Neural crest cell (in vitro differentiated cells): Measurements from ENCODE around the gene HSPA5. TPM values are rescaled to one million over a fixed set of nuclear protein-coding genes. Genes with fewer than 3 reads are reported as not detected.

Experiments
- DNase-seq: peaks from one replicate; pipeline ENCODE4 v3.0.0; 2021; ENCODE audit warnings: low read depth, mixed read lengths, low spot score
- H3K27ac Mint-ChIP-seq: one replicate; pipeline ENCODE4 v1.8.0; 2021; ENCODE audit warnings: mild to moderate bottlenecking, mixed read lengths; ENCODE audit not compliant: unreplicated experiment
- H3K27me3 Mint-ChIP-seq: 2 replicates; pipeline ENCODE4 v1.8.0; 2021; ENCODE audit warnings: low read depth, mild to moderate bottlenecking, mixed read lengths
- H3K36me3 Mint-ChIP-seq: 2 replicates; pipeline ENCODE4 v1.8.0; 2021; ENCODE audit warnings: low read depth, mild to moderate bottlenecking, mixed read lengths
- H3K4me1 Mint-ChIP-seq: 2 replicates; pipeline ENCODE4 v1.8.0; 2021; ENCODE audit warnings: mixed read lengths
- H3K4me3 Mint-ChIP-seq: one replicate; pipeline ENCODE4 v1.8.0; 2021; ENCODE audit warnings: mild to moderate bottlenecking, mixed read lengths
- H3K9me3 Mint-ChIP-seq: 2 replicates; pipeline ENCODE4 v1.8.0; 2021; ENCODE audit warnings: mixed read lengths
- CTCF ChIP-seq: fragments of 200-600 bp; sonication (generic); conservative IDR thresholded peaks from 2 replicates; pipeline ENCODE4 v1.5.0; 2021; ENCODE audit warnings: antibody characterized with exemption, mild to moderate bottlenecking
- total RNA-seq: library from RNA; stranded (reverse); gene quantifications from 2 replicates; pipeline ENCODE4 v1.2.1, GENCODE V29; 2021

Gene HSPA5
- total RNA-seq, 1 donor from 2014 or later: 182 TPM

- peak; percentile 51 for TF ChIP-seq CTCF
- DNase-seq: peak; percentile 90
- Mint-ChIP-seq H3K9me3 (no peaks in the 10 kb centered on the region), H3K27ac (peak within 1 kb of the TSS; percentile 96), H3K36me3 (peaks cover 2% of the 10 kb centered on the region), H3K4me3 (peak within 1 kb of the TSS; percentile 99), H3K4me1 (peaks cover 27% of the 10 kb centered on the region), H3K27me3 (no peaks in the 10 kb centered on the region)
Observed at GRCh38 chr9:125261501-125262293, 20.6 kb upstream of the HSPA5 start, which contains the start of gene GAPVD1. GAPVD1 (plus strand) TSS chr9:125261826; CDS start chr9:125298922, 37,096 bp downstream.

GRCh38 chr9:125260561-125260960, 19.4 kb upstream of the HSPA5 start:
- TF ChIP-seq CTCF: no peak
- no peaks in the 10 kb centered on the region for H3K9me3 Mint-ChIP-seq
- DNase-seq: no peak
- H3K4me3 Mint-ChIP-seq: peak overlapping the region; percentile 99
- peaks cover 2% of the 10 kb centered on the region for H3K36me3 Mint-ChIP-seq
- H3K27me3 Mint-ChIP-seq: no peaks in the 10 kb centered on the region
- H3K27ac Mint-ChIP-seq: peak overlapping the region; percentile 96
- H3K4me1 Mint-ChIP-seq: peaks cover 27% of the 10 kb centered on the region

DNA sequence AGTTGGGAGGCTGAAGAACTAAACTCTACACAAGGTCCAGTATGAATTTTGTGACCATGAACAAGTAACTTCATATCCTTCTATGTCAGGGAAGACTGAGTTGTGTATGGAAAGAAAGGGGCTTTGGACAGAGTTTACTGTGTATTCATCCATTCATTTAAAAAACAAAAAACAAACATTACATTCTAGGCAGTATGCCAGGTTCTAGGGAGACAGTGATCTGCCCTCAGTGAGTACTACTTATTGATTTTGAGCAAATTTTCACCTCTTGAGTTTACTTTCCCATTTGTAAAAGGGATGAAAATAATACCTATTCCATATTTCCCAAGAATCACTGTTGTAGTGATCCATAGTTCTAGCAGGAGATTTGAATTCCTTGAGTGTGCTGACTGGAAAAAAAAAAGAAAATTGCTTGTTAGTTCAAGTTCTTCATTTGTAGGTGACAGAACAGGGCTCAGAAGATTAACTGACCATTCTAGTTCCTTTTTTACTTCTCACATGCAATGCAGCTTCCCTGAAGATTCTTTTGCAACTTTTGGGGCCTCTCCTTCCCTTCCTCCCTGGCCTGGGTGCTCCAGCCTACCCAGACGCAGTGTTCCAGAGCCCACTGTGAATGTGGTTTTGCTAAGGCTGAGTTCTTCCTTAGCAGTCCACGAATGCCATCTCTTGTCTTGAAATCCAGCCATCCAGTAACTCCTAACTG, 17.8 kb upstream of the HSPA5 start:
- DNase-seq: no peak
- Mint-ChIP-seq H3K27me3 (no peaks in the 10 kb centered on the region), H3K9me3 (no peaks in the 10 kb centered on the region), H3K27ac (no peak overlapping the region), H3K36me3 (peaks cover 2% of the 10 kb centered on the region), H3K4me3 (peak overlapping the region; percentile 38), H3K4me1 (peaks cover 27% of the 10 kb centered on the region)
- TF ChIP-seq CTCF: no peak

DNA sequence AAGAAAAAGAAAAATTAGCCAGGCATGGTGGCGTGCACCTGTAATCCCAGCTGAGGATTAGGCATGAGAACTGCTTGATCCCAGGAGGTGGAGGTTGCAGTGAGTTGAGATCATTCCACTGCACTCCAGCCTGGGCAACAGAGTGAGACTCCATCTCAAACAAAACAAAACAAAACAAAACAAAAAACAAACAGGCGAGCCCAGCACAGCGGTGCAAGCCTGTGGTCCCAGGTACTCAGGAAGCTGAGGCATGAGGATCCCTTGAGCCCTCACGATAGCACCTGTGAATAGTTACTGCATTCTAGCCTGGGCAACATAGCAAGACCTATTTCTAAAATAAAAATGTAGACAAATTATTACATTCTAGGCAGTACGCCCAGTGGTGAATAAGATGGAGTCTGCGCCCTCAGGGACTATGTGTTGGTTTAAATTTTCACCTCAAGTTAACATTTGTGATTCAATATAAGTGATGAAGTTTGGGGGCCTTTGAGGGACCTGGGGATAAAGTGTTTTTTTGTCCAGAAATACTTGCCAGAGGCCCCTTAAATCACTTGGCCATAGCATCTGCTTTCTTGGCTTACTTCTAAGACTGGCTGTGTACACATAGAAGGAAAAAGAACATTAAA, 17.1 kb upstream of the HSPA5 start:
- no peaks in the 10 kb centered on the region for H3K27me3 Mint-ChIP-seq

More for the DNA sequence above, 17.1 kb upstream of the HSPA5 start:
- no peak overlapping the region for H3K27ac Mint-ChIP-seq
- TF ChIP-seq CTCF: no peak
- H3K9me3 Mint-ChIP-seq: no peaks in the 10 kb centered on the region
- peaks cover 24% of the 10 kb centered on the region for H3K4me1 Mint-ChIP-seq
- DNase-seq: no peak
- peaks cover 2% of the 10 kb centered on the region for H3K36me3 Mint-ChIP-seq
- no peak overlapping the region for H3K4me3 Mint-ChIP-seq
